AG20443 (cell line): ENCODE results near the gene WWOX.

Experiments
- DNase-seq: peaks from one replicate; pipeline ENCODE4 v3.0.0; 2012; ENCODE audit warnings: low spot score, mixed read lengths

WWOX gene

DNA sequence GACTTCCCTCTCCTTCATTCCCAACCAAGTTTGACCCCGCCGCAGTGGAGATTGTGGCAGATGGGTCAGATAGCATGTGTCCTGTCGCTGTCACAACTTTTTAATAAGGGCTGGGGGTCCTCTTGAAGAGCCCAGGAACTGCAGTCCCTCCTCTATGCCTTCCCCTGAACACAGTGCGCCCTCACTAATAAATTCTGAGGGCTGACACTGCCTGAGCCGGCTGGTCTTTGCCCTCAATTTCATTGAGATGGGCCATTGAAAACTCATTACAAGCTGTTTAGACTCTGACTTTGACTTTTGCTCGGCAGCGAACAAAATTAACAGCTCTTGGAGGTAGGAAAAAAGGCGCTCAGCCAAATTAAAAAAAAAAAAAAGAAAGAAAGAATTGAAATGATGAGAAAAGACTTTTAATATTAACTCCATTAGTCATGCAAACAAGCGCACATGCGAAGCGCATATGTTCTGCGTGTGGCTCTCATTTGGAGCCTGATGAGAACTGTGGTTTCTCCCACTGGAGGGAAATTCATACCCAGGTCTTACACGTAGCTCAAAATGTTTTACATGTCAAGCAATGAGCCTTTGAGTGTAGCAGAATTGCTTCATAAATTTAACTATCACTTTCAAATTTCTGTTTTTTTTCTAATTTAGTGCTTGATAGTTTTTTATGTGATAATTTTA, 704.7 kb downstream of the WWOX start:
- DNase-seq = no peak

GRCh38 chr16:78805556-78805955, 706.1 kb downstream of the WWOX start:
- no peak for DNase-seq

DNA sequence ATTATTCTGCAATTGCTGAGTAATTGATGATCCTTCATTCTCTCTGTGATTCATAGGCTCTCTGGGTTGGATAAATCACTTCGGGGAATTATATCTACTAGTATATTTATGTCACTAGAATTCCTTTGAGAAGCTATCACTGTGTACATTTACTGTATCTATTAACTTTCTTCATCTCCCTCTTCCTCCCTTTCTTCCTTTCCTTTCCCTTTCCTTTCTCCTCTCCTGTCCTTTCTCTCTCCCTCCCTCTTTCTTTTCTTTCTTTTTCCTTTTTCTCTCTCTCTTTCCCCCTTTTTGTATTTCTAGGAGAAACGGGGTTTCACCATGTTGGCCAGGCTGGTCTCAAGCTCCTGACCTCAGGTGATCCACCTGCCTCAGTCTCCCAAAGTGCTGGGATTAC, 711.8 kb downstream of the WWOX start:
- no peak for DNase-seq

DNA sequence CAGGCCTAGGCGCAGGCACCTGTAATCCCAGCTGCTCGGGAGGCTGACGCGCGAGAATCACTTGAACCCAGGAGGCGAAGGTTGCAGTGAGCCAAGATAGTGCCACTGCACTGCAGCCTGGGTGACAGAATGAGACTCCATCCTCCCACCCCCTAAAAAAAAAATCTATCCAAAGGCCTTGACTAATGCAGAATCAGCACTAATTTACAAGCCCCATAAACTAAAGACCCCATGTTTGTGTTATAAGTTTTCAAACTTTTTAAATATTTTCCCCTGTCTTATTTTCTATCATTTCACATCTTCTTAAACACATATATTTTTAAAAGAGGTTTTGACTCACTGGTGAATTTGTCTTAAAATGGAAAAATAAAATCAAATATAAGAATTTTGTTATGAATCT, 713.1 kb downstream of the WWOX start:
- no peak for DNase-seq

DNA sequence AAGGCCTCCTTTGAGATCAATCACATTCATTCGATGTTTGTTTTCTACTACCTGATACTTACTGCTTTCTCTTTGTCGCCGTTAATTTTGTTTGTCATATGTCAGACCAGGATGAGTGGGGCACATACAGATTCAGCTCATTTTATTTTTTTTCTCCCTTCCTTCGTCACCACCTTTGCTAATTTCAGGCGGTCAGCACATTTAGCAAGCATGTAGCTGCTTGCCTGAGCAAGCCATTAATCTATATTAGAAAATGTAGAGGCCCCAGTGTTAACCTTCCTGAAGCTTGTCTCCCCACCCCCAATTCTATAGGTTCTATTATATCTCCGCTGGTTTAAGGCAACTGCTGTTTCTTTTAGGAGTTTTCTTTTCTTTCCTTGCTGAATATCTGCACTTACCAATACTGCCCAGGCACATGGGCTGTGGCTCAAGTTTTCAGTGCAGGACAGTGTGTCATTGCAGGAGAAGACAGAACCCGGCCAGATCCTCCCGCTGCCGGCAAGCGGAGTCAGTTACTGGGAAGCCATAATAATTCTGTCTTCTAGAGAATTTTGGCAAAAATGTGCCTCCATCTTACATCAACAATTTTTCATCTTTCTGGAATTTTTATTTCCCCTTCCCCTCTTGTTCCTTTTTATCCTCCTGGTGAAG, 714.3 kb downstream of the WWOX start:
- DNase-seq = no peak

GRCh38 chr16:78815713-78816112, 716.3 kb downstream of the WWOX start:
- no peak for DNase-seq

DNA sequence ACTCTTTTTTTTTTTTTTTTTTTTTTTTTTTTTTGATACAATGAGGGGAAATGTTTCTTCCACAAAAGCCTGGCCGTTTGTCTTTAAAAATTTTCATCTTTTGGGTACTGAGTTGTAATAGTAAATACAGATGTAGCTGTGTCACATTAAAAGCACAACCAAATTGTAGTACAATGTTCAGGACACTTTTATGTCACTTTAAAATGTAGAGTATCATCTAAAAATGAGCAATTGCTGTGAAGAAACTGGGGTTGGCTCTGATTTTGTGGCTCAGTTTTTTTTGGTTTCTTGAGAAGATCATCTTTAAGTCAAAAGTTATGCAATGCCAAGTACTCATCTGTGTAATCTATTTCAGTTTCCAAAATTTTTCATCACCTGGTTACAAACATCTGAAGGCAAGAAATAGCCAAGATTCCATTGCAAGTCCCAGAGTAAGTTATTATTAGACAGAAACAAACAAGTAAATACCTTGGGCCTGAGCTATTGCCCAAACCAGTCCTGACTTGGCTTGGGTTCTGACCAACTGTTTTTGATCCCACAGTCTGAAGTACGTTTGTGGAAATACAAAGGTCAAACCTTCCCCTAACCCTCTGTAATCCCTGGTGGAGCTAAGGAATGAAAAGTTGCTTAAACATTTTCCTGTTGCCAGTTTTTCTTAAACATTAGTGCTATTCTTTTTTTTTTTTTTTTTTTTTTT, 717.2 kb downstream of the WWOX start:
- DNase-seq = no peak

GRCh38 chr16:78817200-78817739, 717.8 kb downstream of the WWOX start:
- DNase-seq = no peak

DNA sequence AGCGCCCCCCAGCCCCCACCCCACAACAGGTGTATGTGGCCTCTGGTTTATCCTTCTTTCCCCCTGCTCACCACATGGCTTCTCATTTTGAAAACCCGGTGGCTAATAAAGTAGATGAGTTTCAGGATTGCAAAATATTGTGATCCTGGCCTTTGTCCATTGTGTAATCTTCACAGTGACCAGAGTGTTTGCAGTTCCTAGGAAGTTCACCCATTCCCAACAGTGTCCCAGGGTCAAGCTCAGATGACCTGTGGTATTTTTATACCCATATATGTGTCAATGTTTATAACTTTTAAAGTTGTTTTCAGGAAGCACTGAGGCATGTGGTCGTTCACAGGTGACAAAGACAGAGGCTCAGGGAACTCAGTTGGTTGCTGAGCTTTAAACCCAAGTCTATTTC, 721.9 kb downstream of the WWOX start:
- no peak for DNase-seq

DNA sequence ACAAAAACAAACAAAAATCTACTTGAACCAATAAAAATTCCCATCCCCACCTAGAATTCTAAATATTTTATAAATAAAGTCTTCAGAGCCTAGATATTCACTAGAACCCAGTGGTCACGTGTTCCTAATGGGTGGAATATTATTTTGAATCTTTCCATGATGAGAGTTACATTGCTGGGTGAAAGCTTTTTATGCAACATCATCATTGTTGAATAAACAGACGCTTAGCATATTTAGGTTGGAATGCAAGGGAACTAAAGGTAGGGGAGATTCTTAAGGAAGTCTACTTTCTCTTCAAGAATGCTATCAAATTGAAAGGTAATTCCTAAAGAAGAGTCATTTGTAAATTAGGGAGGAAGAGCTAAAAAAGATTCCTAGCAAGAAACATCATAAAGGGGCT, 723.1 kb downstream of the WWOX start:
- DNase-seq = no peak

DNA sequence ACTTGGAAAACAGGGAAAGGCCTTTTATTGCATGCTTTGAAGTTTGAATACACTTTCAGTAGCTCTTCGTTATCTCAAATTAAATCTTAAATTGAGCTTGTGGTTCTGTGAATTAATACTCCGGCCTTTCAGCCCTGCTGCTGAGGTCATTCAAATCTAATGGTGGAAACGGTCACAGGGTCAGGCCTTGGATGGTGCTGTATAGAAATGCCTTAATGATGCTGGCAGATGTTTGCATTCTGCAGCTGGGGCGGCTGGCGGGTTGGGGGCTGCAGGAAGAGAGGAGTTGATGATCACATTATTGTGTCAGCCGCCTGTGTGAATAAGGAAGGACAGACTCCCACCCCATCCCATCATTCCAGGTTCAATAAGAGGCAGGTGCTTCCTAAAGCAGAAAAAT, 723.6 kb downstream of the WWOX start:
- DNase-seq = no peak

GRCh38 chr16:78829280-78829679, 729.8 kb downstream of the WWOX start:
- DNase-seq = no peak

DNA sequence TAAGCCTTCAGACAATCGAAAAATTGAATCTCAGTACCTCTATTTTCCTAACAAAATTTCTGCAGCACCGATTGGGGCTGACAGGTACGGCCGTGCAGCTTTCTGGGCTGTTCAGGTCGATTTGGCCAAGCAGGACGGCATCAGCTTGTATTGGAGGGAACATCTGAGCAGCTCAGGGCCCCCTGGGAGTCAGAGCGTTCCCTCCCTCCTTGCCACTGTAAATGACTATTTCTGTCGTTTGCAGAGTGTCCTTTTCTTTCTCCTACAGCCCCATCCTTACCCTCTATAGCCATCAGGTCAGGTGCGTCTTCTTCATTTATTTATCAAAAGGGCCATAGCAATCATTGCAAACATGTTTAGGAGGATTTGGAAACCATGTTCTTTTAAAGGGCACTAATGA, 731.1 kb downstream of the WWOX start:
- no peak for DNase-seq

DNA sequence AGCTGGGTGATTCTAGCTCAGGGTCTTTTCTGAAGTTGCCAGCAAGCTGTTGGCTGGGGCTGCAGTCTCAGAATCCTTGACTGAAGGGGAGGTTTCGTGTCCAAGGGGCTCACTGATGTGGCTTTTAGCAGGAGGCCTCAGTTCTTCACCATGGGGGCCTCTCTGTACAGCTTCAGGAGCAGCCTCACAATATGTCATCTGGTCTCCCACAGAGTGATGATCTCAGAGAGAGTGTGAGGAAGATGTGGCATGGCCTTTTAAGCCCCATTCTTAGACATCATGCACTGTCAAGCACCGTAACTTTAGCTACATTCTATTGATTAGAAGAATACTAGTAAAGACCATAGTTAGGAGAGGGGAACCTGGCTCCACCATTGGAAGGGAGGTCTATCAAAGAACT, 732.6 kb downstream of the WWOX start:
- DNase-seq = no peak

DNA sequence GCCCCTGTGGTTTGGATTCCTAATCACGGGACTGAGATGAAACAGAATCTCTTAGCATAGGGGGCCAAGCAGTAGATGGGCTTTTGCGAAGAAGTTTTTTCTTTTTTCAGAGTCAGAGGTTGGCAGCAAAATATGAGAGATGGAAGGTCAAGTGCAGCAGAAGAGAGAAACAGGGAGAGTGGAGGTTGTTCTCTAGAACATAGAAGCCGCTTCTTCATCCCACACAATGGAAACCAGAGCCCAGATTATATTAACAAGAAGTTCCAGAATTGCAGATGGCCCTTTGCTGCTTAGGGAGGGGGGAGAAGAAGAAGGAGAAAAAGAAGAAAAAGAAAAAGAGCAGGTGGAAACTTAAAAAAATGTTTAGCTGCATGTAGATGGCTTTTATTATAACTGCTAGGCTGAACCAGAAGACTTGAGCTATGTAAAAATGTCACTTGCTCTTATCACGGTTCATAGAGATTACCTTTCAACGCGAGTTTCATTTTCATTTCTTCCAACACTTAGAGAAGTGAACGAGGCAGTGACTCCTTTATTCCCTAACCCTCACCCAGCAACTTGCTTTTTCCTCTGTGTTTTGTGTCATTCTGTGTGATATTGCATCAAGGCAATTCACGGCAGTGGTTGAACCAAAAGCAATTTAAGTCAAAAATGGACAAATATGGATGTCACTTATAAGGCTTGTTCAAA, 737.5 kb downstream of the WWOX start:
- DNase-seq = no peak

- no peak for DNase-seq
Measured at GRCh38 chr16:78837706-78838105, 738.3 kb downstream of the WWOX start.

- DNase-seq = no peak
Measured at GRCh38 chr16:78838276-78838675, 738.8 kb downstream of the WWOX start.

DNA sequence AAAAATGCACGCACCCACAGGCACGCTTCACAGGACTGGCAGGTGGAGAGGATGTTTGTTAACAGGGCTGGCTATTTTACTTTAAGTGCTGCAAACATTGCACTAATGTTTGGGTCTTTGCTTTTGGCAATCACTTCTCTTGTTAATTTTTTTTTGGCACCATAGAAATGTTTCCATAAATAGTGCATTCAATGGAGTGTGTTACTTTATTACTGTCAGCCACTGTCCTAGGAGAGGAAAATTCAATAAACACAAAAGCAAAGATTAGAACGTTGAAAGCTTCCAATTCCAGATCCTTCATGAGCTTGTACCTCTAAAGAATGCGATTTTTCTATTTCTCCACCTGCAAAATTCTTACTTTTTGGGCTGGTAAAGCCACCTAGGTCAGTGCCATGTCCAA, 743.5 kb downstream of the WWOX start:
- DNase-seq = no peak

DNA sequence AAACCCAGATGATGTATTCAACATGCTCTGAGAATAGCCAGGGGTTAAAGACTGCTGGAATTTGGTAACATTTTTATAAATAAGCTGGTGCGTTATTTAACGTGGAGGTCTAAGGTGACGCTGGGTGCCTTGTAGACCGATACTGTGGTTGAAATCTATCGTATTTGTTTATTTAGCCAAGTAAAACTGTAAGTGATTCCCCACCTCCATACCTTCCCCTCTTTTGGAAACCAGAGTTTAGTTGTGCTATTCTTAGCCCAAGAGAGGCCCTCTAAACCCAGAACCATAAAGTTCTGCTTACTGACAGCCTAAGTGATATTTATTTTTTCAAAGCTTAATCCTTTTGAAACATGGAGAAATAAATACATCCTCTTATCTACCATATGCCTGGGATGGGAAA, 744.5 kb downstream of the WWOX start:
- no peak for DNase-seq

- no peak for DNase-seq
Measured at GRCh38 chr16:78844682-78845081, 745.2 kb downstream of the WWOX start.

- no peak for DNase-seq
Measured at GRCh38 chr16:78851266-78851665, 751.8 kb downstream of the WWOX start.

DNA sequence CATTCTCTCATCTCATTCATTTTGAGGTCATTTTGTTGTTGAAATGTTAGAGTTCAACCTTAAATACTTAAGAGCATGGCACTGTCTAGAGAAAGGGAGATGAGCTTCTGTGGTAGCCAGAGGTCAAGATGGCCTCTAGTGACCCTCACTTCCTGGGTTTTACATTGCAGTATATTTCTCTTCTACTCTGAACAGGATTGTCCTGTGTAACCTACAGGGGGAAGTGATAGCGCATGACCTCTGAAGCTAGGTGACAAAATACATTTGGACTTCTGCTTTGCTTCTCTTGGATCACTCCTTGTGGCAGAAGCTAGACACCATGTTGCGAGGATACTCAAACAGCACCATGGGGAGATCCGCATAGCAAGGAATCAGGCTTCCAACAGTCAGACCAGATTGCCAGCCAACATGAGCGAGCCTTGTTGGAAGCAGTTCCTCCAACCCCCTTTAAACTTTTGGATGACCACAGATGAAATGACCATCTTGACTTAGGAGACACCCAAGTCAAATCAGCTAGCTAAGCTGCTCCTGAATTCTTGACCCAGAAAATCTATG, 752.7 kb downstream of the WWOX start:
- no peak for DNase-seq
